ENCODE results near the gene KIFBP. TPM values are rescaled to one million over a fixed set of nuclear protein-coding genes. Genes with fewer than 3 reads are reported as not detected.
A peak's percentile ranks its signal among the peaks of the same experiment; 100 is the strongest.

KIFBP gene
- total and polyA plus RNA-seq, 9 of the 15 experiments (the other 6 are each of a cell fraction or from before 2014, with no cell fraction given), result 5.6 to 23.2 (median 14.8) TPM

DNA sequence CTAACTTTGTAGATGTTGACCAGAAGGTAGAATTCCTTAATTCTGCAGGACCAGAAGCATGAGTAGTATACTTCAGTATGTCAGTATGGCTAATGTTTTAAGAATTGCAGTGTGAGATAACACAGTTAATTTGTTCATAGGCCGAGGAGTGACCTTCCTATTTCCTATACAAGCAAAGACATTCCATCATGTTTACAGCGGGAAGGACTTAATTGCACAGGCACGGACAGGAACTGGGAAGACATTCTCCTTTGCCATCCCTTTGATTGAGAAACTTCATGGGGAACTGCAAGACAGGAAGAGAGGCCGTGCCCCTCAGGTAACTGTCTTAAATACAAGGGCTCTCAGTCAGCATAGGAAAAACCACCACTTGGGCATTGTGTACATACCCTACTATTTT, 25.5 kb upstream of the KIFBP start:
- no peak for DNase-seq (ENCODE audit: extremely low read depth in 1 of 4, low spot score in 3 of 4)
- H3K9me1 ChIP-seq (ENCODE audit: control insufficient read depth, insufficient read depth, low read length), result no peaks in the 10 kb centered on the region
- in situ Hi-C loops (cut with MboI) (no loop called here), intact Hi-C loops (cut with micrococcal nuclease) (no loop called here)
- FAIRE-seq, result no peak
- no TSS peak for BruUV-seq (replicated peaks)
- H3K9me3 ChIP-seq (replicated peaks; ENCODE audit: control insufficient read depth, insufficient read depth, low read depth, low read length), result no peaks in the 10 kb centered on the region
- H3K4me3 ChIP-seq, result no peak overlapping the region
- H3K27me3 ChIP-seq (ENCODE audit: control insufficient read depth in 2 of 2, insufficient read depth in 2 of 2, low read length in 2 of 2), result no peaks in the 10 kb centered on the region
- peaks cover 10 to 16% of the 10 kb centered on the region in 2 experiments; a peak in 4 of 5 replicates for H3K4me1 ChIP-seq (replicated peaks in 1 of 2; ENCODE audit: control insufficient read depth in 2 of 2, insufficient read depth in 2 of 2, low read length in 2 of 2)
- CTCF ChIA-PET (ENCODE audit: low intra/inter-chr PET ratio), result no interaction called here
- H2AFZ ChIP-seq (ENCODE audit: low read depth, low read length), result no peak overlapping the region
- H4K20me1 ChIP-seq (replicated peaks; ENCODE audit: control insufficient read depth, insufficient read depth, low read length), result peaks cover 22% of the 10 kb centered on the region; the same call in 1 of the 2 replicates
- no peak overlapping the region for H3K9ac ChIP-seq (ENCODE audit: insufficient read depth in 1 of 2, low read depth in 2 of 2, low read length in 2 of 2)
- WGBS (ENCODE audit: insufficient coverage, low coverage, missing lambda C conversion rate), result 97% methylated on average over 4 of the region's 4 CpGs
- H3K36me3 ChIP-seq (ENCODE audit: control insufficient read depth, insufficient read depth, low read length), result peaks cover 97% of the 10 kb centered on the region
- POLR2A ChIA-PET, result interaction anchor here (0.6 kb wide), 1 partner anchor 11 kb away, joined by 4 read pairs; no protein-coding TSS in a partner anchor
- TF ChIP-seq POLR2AphosphoS5 (IDR thresholded peaks at IDR 0.05; ENCODE audit: control insufficient read depth, insufficient read depth, low read depth, low read length), result 0 out of 2 replicates have a peak, but pooled peaks have one; percentile 2
- TF ChIP-seq CBX5 (IDR thresholded peaks at IDR 0.05; ENCODE audit: borderline replicate concordance, low read depth), result no peak
- TF ChIP-seq, protein P1, sequence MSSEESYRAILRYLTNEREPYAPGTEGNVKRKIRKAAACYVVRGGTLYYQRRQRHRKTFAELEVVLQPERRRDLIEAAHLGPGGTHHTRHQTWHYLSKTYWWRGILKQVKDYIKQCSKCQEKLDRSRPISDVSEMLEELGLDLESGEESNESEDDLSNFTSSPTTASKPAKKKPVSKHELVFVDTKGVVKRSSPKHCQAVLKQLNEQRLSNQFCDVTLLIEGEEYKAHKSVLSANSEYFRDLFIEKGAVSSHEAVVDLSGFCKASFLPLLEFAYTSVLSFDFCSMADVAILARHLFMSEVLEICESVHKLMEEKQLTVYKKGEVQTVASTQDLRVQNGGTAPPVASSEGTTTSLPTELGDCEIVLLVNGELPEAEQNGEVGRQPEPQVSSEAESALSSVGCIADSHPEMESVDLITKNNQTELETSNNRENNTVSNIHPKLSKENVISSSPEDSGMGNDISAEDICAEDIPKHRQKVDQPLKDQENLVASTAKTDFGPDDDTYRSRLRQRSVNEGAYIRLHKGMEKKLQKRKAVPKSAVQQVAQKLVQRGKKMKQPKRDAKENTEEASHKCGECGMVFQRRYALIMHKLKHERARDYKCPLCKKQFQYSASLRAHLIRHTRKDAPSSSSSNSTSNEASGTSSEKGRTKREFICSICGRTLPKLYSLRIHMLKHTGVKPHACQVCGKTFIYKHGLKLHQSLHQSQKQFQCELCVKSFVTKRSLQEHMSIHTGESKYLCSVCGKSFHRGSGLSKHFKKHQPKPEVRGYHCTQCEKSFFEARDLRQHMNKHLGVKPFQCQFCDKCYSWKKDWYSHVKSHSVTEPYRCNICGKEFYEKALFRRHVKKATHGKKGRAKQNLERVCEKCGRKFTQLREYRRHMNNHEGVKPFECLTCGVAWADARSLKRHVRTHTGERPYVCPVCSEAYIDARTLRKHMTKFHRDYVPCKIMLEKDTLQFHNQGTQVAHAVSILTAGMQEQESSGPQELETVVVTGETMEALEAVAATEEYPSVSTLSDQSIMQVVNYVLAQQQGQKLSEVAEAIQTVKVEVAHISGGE (CRISPR knock-in tag; IDR thresholded peaks at IDR 0.05), result 0 out of 6 replicates have a peak, but pooled peaks of 1 of the 3 experiments have one; percentile 7
- no peak for TF ChIP-seq FIP1L1 (IDR thresholded peaks at IDR 0.05; ENCODE audit: low read depth, low read length, poor library complexity, severe bottlenecking)
- TF ChIP-seq JUND (IDR thresholded peaks at IDR 0.05; ENCODE audit: borderline replicate concordance, low read depth, low read length), result no peak
- no peak for TF ChIP-seq JUND (tag; IDR thresholded peaks at IDR 0.05; ENCODE audit: borderline replicate concordance, low read depth, low read length)
- H3K4me2 ChIP-seq (ENCODE audit: insufficient read depth, low read length), result no peak overlapping the region
- peaks cover 82% of the 10 kb centered on the region for H3K79me2 ChIP-seq (ENCODE audit: control insufficient read depth, insufficient read depth, low read length)
- H3K27ac ChIP-seq (ENCODE audit: extremely low read depth, low read depth, low read length), result no peak overlapping the region
- no peak for ATAC-seq

Measured in K562 (cell line).